OCI-LY7 (cell line): ENCODE results near the gene ADD3.

Experiments
- CTCF ChIP-seq: fragments of 200-600 bp; sonication (generic); conservative IDR thresholded peaks from 2 replicates; pipeline ENCODE4 v1.5.1; 2014; ENCODE audit warnings: mild to moderate bottlenecking, antibody characterized with exemption, low read length, moderate library complexity, mixed read lengths
- EZH2phosphoT487 ChIP-seq: fragments of 200-600 bp; sonication (generic); IDR thresholded peaks from 2 replicates; pipeline ENCODE4 v1.6.1; 2018; ENCODE audit warnings: low read depth, borderline replicate concordance, mild to moderate bottlenecking, mixed run types, antibody characterized with exemption, low read length, moderate library complexity, mixed read lengths

GRCh38 chr10:110076559-110077318, 69.0 kb downstream of the ADD3 start:
- TF ChIP-seq CTCF (no peak), EZH2phosphoT487 (no peak)
